NCI-H1417 treated with DMSO at 0.1 percent for 48 hours (cell line): Measurements from ENCODE around the gene PCDHGA12.

Source experiments
- DNase-seq: peaks from one replicate; lab custom pipeline; 2025; lab: John Stamatoyannopoulos, UW

PCDHGA12 gene

GRCh38 chr5:141439411-141440141 is 9.3 kb downstream of the PCDHGA12 start:
- no peak for DNase-seq

- no peak for DNase-seq
Measured at GRCh38 chr5:141440341-141440740, 10.0 kb downstream of the PCDHGA12 start.

- DNase-seq: no peak
Measured at GRCh38 chr5:141441571-141442170, 11.4 kb downstream of the PCDHGA12 start.

GRCh38 chr5:141465351-141465750 is 35.0 kb downstream of the PCDHGA12 start:
- DNase-seq: no peak

- no peak for DNase-seq
Measured at GRCh38 chr5:141475625-141476131, 45.4 kb downstream of the PCDHGA12 start, which contains the start of gene PCDHGC3. PCDHGC3 (plus strand) TSS chr5:141475966; CDS start chr5:141476117, 151 bp downstream.

GRCh38 chr5:141476132-141476911 is 46.0 kb downstream of the PCDHGA12 start:
- DNase-seq: no peak

- DNase-seq: no peak
Measured at GRCh38 chr5:141477044-141477575, 46.8 kb downstream of the PCDHGA12 start.

- no peak for DNase-seq
Measured at GRCh38 chr5:141477815-141478214, 47.5 kb downstream of the PCDHGA12 start.

GRCh38 chr5:141478321-141478945 is 48.1 kb downstream of the PCDHGA12 start:
- no peak for DNase-seq

- no peak for DNase-seq
Measured at GRCh38 chr5:141479776-141480175, 49.5 kb downstream of the PCDHGA12 start.
